ENCODE measurements around the gene CDCA5. TPM values are rescaled to one million over a fixed set of nuclear protein-coding genes. Genes with fewer than 3 reads are reported as not detected.

CDCA5 gene
- total and polyA plus RNA-seq, 2 donors (not counting 1 experiment from before 2014, with no cell fraction given), result 3.0 to 4.6 TPM

DNA sequence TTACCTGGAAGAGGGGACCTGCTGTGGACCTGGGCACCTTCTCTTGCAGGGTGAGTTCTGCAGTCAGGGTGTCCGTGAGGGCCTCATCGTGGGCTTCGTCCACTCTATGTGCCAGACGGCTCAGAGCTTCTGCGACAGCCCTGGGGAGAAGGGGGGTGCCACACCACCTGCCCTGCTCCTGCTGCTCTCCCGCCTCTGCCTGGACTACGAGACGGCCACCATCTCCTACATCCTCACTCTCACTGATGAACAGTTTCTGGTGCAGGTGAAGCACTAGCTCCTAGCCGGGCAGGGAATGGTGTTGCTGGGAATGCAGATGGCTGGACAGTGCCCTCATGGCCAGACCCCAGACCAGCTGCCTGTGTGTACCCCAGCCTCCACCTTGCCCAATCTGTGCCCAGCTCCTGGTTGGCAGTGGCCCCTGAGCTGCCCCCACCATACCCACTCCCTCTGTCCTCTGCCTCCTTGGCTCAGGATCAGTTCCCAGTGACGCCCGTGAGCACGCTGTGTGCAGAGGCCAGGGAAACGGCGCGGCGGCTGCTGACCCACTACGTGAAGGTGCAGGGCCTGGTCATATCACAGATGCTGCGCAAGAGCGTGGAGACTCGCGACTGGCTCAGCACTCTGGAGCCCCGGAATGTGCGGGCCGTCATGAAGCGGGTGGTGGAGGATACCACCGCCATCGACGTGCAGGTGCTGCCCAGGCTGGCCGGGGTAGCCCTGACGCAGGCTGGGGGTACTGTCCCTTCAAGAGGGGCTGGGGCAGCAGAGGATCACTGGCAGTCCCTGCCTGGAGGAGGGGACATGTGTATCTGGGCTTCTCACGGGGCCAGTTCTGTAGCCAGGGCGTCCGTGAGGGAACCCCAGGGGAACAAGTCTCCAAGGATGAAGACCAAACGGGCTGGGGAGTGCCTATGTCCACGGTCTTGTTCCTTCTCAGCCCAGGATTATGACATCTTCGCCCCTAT, 25.7 kb upstream of the CDCA5 start:
- Histone ChIP-seq H3K27me3 (ENCODE audit: control insufficient read depth, insufficient read depth, low read length) (no peaks in the 10 kb centered on the region), H3K79me2 (ENCODE audit: control insufficient read depth, insufficient read depth, low read length) (no peaks in the 10 kb centered on the region), H3K4me3 (replicated peaks in 1 of 4; ENCODE audit: control extremely low read depth in 1 of 4, insufficient read depth in 1 of 4, low read depth in 3 of 4, low read length in 4 of 4) (no peak overlapping the region), H3K4me1 (ENCODE audit: control insufficient read depth, extremely low read depth, insufficient read depth, low read length) (peaks cover 16% of the 10 kb centered on the region), H3K36me3 (ENCODE audit: control insufficient read depth, insufficient read depth, low read length) (peaks cover 7% of the 10 kb centered on the region), H3K9ac (ENCODE audit: insufficient read depth, low read length) (peak overlapping the region; percentile 2), H3K9me3 (ENCODE audit: control insufficient read depth, insufficient read depth, low read depth, low read length) (no peaks in the 10 kb centered on the region), H3K27ac (ENCODE audit: insufficient read depth, low read length) (no peak overlapping the region), H2AFZ (ENCODE audit: low read length) (no peak overlapping the region), H4K20me1 (ENCODE audit: control insufficient read depth, extremely low read depth, insufficient read depth, low read length) (no peaks in the 10 kb centered on the region), H3K4me2 (ENCODE audit: extremely low read depth, insufficient read depth, low read length) (no peak overlapping the region)
- TF ChIP-seq, protein P1, sequence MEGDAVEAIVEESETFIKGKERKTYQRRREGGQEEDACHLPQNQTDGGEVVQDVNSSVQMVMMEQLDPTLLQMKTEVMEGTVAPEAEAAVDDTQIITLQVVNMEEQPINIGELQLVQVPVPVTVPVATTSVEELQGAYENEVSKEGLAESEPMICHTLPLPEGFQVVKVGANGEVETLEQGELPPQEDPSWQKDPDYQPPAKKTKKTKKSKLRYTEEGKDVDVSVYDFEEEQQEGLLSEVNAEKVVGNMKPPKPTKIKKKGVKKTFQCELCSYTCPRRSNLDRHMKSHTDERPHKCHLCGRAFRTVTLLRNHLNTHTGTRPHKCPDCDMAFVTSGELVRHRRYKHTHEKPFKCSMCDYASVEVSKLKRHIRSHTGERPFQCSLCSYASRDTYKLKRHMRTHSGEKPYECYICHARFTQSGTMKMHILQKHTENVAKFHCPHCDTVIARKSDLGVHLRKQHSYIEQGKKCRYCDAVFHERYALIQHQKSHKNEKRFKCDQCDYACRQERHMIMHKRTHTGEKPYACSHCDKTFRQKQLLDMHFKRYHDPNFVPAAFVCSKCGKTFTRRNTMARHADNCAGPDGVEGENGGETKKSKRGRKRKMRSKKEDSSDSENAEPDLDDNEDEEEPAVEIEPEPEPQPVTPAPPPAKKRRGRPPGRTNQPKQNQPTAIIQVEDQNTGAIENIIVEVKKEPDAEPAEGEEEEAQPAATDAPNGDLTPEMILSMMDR (conservative IDR thresholded peaks at IDR 0.05 in 1 of 2, IDR thresholded peaks at IDR 0.05 in 1 of 2; ENCODE audit: low read depth in 1 of 2, low read length in 2 of 2), result no peak
- TF ChIP-seq EZH2 (IDR thresholded peaks at IDR 0.05; ENCODE audit: low read length, missing control alignments), result no peak
- DNase-seq (ENCODE audit: low read depth in 2 of 2), result no peak

DNA sequence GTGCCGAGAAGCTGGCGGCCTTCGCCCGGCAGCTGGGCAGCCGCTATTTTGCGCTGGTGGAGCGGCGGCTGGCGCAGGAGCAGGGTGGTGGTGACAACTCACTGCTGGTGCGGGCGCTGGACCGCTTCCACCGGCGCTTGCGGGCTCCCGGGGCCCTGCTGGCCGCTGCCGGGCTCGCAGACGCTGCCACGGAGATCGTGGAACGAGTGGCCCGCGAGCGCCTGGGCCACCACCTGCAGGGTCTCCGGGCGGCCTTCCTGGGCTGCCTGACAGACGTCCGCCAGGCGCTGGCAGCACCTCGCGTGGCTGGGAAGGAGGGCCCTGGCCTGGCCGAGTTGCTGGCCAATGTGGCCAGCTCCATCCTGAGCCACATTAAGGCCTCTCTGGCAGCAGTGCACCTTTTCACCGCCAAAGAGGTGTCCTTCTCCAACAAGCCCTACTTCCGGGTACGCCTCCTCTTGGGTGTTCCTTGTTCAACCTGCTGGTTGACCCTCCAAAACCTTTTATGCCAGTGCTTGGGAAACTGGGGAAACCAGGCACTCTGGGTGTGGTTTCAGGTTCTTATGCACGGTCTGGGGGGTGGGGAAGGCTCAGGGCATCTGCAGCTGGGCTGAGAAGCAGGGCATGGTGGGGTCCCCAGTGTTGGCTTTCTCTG, 24.8 kb upstream of the CDCA5 start:
- Histone ChIP-seq H2AFZ (ENCODE audit: low read length) (no peak overlapping the region), H3K4me1 (ENCODE audit: control insufficient read depth, extremely low read depth, insufficient read depth, low read length) (peaks cover 16% of the 10 kb centered on the region), H4K20me1 (ENCODE audit: control insufficient read depth, extremely low read depth, insufficient read depth, low read length) (no peaks in the 10 kb centered on the region), H3K4me2 (ENCODE audit: extremely low read depth, insufficient read depth, low read length) (no peak overlapping the region), H3K9me3 (ENCODE audit: control insufficient read depth, insufficient read depth, low read depth, low read length) (no peaks in the 10 kb centered on the region), H3K79me2 (ENCODE audit: control insufficient read depth, insufficient read depth, low read length) (no peaks in the 10 kb centered on the region), H3K36me3 (ENCODE audit: control insufficient read depth, insufficient read depth, low read length) (peaks cover 7% of the 10 kb centered on the region), H3K4me3 (replicated peaks in 1 of 4; ENCODE audit: control extremely low read depth in 1 of 4, insufficient read depth in 1 of 4, low read depth in 3 of 4, low read length in 4 of 4) (no peak overlapping the region), H3K27me3 (ENCODE audit: control insufficient read depth, insufficient read depth, low read length) (no peaks in the 10 kb centered on the region), H3K27ac (ENCODE audit: insufficient read depth, low read length) (no peak overlapping the region), H3K9ac (ENCODE audit: insufficient read depth, low read length) (no peak overlapping the region)
- no peak for DNase-seq (ENCODE audit: low read depth in 2 of 2)
- TF ChIP-seq, protein P1 (conservative IDR thresholded peaks at IDR 0.05 in 1 of 2, IDR thresholded peaks at IDR 0.05 in 1 of 2; ENCODE audit: low read depth in 1 of 2, low read length in 2 of 2), result no peak
- no peak for TF ChIP-seq EZH2 (IDR thresholded peaks at IDR 0.05; ENCODE audit: low read length, missing control alignments)

DNA sequence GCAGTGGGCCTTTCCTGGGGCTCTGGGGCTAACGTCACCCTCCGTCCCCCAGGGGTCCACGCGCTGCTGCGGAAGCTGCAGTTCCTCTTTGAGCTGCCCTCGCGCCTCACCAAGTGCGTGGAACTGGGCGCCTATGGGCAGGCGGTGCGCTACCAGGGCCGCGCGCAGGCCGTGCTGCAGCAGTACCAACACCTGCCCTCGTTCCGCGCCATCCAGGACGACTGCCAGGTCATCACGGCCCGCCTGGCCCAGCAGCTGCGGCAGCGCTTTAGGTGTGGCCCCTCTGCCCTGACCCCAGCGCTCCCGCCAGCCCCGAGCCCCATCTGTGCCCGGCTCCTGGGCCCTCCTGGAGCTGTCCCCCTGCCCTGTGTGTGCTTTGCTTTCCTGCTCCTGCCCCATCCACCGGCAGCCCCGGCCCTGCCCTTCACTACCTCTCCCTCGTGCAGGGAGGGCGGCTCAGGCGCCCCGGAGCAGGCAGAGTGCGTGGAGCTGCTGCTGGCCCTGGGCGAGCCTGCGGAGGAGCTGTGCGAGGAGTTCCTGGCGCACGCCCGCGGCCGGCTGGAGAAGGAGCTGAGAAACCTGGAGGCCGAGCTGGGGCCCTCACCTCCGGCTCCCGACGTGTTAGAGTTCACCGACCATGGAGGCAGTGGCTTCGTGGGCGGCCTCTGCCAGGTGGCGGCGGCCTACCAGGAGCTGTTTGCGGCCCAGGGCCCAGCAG, 24.1 kb upstream of the CDCA5 start:
- Histone ChIP-seq H3K79me2 (ENCODE audit: control insufficient read depth, insufficient read depth, low read length) (no peaks in the 10 kb centered on the region), H3K9ac (ENCODE audit: insufficient read depth, low read length) (no peak overlapping the region), H3K27me3 (ENCODE audit: control insufficient read depth, insufficient read depth, low read length) (no peaks in the 10 kb centered on the region), H3K4me3 (replicated peaks in 1 of 4; ENCODE audit: control extremely low read depth in 1 of 4, insufficient read depth in 1 of 4, low read depth in 3 of 4, low read length in 4 of 4) (no peak overlapping the region), H3K4me1 (ENCODE audit: control insufficient read depth, extremely low read depth, insufficient read depth, low read length) (peaks cover 11% of the 10 kb centered on the region), H3K27ac (ENCODE audit: insufficient read depth, low read length) (no peak overlapping the region), H3K9me3 (ENCODE audit: control insufficient read depth, insufficient read depth, low read depth, low read length) (no peaks in the 10 kb centered on the region), H4K20me1 (ENCODE audit: control insufficient read depth, extremely low read depth, insufficient read depth, low read length) (no peaks in the 10 kb centered on the region), H3K36me3 (ENCODE audit: control insufficient read depth, insufficient read depth, low read length) (peaks cover 7% of the 10 kb centered on the region), H3K4me2 (ENCODE audit: extremely low read depth, insufficient read depth, low read length) (no peak overlapping the region), H2AFZ (ENCODE audit: low read length) (no peak overlapping the region)
- TF ChIP-seq, protein P1 (conservative IDR thresholded peaks at IDR 0.05 in 1 of 2, IDR thresholded peaks at IDR 0.05 in 1 of 2; ENCODE audit: low read depth in 1 of 2, low read length in 2 of 2), result no peak
- no peak for TF ChIP-seq EZH2 (IDR thresholded peaks at IDR 0.05; ENCODE audit: low read length, missing control alignments)
- DNase-seq (ENCODE audit: low read depth in 2 of 2), result no peak

Measured in fibroblast of lung (primary cell).